IMR-90 (cell line): ENCODE data around the gene RAP2B.

Source experiments
- BHLHE40 ChIP-seq: fragments of 150-350 bp; IDR thresholded peaks from 2 replicates; pipeline ENCODE4 v1.6.1; 2016; ENCODE audit warnings: mild to moderate bottlenecking, low read depth, low read length
- CEBPB ChIP-seq: IDR thresholded peaks from 2 replicates; pipeline ENCODE4 v1.6.1; 2012; ENCODE audit warnings: low read depth, low read length, improper control_type of control experiment
- MAZ ChIP-seq: IDR thresholded peaks from 2 replicates; pipeline ENCODE4 v1.6.1; 2012; ENCODE audit warnings: low read depth, mild to moderate bottlenecking, low read length, improper control_type of control experiment, moderate library complexity, borderline replicate concordance
- NFE2L2 ChIP-seq: fragments of 150-350 bp; IDR thresholded peaks from 2 replicates; pipeline ENCODE4 v1.6.1; 2016; ENCODE audit warnings: low read depth, mild to moderate bottlenecking, low read length
- POLR2A ChIP-seq: IDR thresholded peaks from 2 replicates; pipeline ENCODE4 v1.6.1; 2012; ENCODE audit warnings: mild to moderate bottlenecking, low read depth, low read length
- RAD21 ChIP-seq: IDR thresholded peaks from 2 replicates; pipeline ENCODE4 v1.6.1; 2012; ENCODE audit warnings: low read length, improper control_type of control experiment
- RCOR1 ChIP-seq: IDR thresholded peaks from 2 replicates; pipeline ENCODE4 v1.6.1; 2012; ENCODE audit warnings: mild to moderate bottlenecking, low read length, improper control_type of control experiment; ENCODE audit not compliant: insufficient replicate concordance
- RFX5 ChIP-seq: IDR thresholded peaks from 2 replicates; pipeline ENCODE4 v1.8.0; 2012; ENCODE audit warnings: low read depth, mild to moderate bottlenecking, low read length, moderate library complexity
- SMC3 ChIP-seq: fragments of 150-350 bp; IDR thresholded peaks from 2 replicates; pipeline ENCODE4 v1.6.1; 2016; ENCODE audit warnings: low read depth, mild to moderate bottlenecking, antibody characterized with exemption, low read length, moderate library complexity
- TF ChIP-seq, protein P1 (sequence below): conservative IDR thresholded peaks from 2 replicates; pipeline ENCODE4 v1.5.1; 2012; ENCODE audit warnings: mild to moderate bottlenecking, low read depth, low read length, improper control_type of control experiment
- TF ChIP-seq, protein P2 (sequence below): fragments of 150-350 bp; IDR thresholded peaks from 2 replicates; pipeline ENCODE4 v1.6.1; 2016; ENCODE audit warnings: low read depth, mild to moderate bottlenecking, low read length, moderate library complexity, borderline replicate concordance

- TF ChIP-seq, protein P1, sequence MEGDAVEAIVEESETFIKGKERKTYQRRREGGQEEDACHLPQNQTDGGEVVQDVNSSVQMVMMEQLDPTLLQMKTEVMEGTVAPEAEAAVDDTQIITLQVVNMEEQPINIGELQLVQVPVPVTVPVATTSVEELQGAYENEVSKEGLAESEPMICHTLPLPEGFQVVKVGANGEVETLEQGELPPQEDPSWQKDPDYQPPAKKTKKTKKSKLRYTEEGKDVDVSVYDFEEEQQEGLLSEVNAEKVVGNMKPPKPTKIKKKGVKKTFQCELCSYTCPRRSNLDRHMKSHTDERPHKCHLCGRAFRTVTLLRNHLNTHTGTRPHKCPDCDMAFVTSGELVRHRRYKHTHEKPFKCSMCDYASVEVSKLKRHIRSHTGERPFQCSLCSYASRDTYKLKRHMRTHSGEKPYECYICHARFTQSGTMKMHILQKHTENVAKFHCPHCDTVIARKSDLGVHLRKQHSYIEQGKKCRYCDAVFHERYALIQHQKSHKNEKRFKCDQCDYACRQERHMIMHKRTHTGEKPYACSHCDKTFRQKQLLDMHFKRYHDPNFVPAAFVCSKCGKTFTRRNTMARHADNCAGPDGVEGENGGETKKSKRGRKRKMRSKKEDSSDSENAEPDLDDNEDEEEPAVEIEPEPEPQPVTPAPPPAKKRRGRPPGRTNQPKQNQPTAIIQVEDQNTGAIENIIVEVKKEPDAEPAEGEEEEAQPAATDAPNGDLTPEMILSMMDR, result no peak
- TF ChIP-seq RCOR1 (no peak), SMC3 (no peak), POLR2A (no peak), CEBPB (no peak), NFE2L2 (no peak), RFX5 (no peak), MAZ (no peak), RAD21 (no peak), BHLHE40 (no peak)
- TF ChIP-seq, protein P2, sequence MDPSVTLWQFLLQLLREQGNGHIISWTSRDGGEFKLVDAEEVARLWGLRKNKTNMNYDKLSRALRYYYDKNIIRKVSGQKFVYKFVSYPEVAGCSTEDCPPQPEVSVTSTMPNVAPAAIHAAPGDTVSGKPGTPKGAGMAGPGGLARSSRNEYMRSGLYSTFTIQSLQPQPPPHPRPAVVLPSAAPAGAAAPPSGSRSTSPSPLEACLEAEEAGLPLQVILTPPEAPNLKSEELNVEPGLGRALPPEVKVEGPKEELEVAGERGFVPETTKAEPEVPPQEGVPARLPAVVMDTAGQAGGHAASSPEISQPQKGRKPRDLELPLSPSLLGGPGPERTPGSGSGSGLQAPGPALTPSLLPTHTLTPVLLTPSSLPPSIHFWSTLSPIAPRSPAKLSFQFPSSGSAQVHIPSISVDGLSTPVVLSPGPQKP, result no peak
These were observed 33.4 kb downstream of the RAP2B start for GRCh38 chr3:153195349-153195879.
